ENCODE measurements around the gene HOMER2. TPM values are rescaled to one million over a fixed set of nuclear protein-coding genes. Genes with fewer than 3 reads are reported as not detected.
"Not testable (repeated sequence)": the region's sequence is repeated elsewhere in the genome, so short reads cannot be mapped to it uniquely, and the experiment has no call there.

HOMER2 gene
- total and polyA plus RNA-seq, 2 of the 13 experiments (the other 11 are each of a cell fraction or from before 2014, with no cell fraction given): 12.9 to 14.1 TPM

- no peak for TF ChIP-seq IRF9 (CRISPR knock-in tag; IDR thresholded peaks at IDR 0.05; ENCODE audit: borderline replicate concordance)
- TF ChIP-seq ZFY (CRISPR knock-in tag; IDR thresholded peaks at IDR 0.05): peak; percentile 44
- no peak for TF ChIP-seq DMAP1 (CRISPR knock-in tag; IDR thresholded peaks at IDR 0.05)
- TF ChIP-seq CREB1 (IDR thresholded peaks at IDR 0.05): no peak
- TF ChIP-seq CREB1 (CRISPR knock-in tag; IDR thresholded peaks at IDR 0.05): no peak
- TF ChIP-seq ZNF121 (CRISPR knock-in tag; IDR thresholded peaks at IDR 0.05): no peak
- TF ChIP-seq, protein P1, sequence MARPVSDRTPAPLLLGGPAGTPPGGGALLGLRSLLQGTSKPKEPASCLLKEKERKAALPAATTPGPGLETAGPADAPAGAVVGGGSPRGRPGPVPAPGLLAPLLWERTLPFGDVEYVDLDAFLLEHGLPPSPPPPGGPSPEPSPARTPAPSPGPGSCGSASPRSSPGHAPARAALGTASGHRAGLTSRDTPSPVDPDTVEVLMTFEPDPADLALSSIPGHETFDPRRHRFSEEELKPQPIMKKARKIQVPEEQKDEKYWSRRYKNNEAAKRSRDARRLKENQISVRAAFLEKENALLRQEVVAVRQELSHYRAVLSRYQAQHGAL (CRISPR knock-in tag; IDR thresholded peaks at IDR 0.05; ENCODE audit: not compliant biosample characterization): no peak
- no peak for TF ChIP-seq TBP (CRISPR knock-in tag; IDR thresholded peaks at IDR 0.05)
- peak; percentile 65 for TF ChIP-seq ZNF800 (CRISPR knock-in tag; IDR thresholded peaks at IDR 0.05)
- TF ChIP-seq THAP11 (CRISPR knock-in tag; IDR thresholded peaks at IDR 0.05): no peak
- no peak for TF ChIP-seq SNAPC5 (CRISPR knock-in tag; IDR thresholded peaks at IDR 0.05; ENCODE audit: borderline replicate concordance)
- no peak for TF ChIP-seq ZNF703 (CRISPR knock-in tag; IDR thresholded peaks at IDR 0.05; ENCODE audit: borderline replicate concordance)
- no peak for TF ChIP-seq ZSCAN29 (CRISPR knock-in tag; conservative IDR thresholded peaks at IDR 0.05)
Measured at GRCh38 chr15:82952158-82953081, at the start of gene HOMER2 (continued).

DNA sequence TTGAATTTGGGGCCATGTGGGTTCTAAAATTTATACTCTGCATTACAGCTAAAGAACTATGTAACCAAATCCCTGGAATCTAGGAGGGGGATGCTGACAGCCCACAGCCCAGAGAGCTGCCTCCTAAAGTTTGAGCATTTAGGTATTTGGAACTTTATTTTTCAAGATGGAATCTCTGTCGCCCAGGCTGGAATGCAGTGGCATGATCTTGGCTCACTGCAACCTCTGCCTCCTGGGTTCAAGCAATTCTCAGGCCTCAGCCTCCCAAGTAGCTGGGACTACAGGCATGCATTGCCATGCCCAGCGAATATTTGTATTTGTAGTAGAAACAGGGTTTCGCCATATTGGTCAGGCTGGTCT is 48.1 kb upstream of the HOMER2 start:
- H3K79me2 ChIP-seq (ENCODE audit: insufficient read depth, low read length); in situ Hi-C loops (cut with HindIII; ENCODE audit: extremely low pct_ligation_motif_present, low pct_unique_long_range_greater_than_20kb); BruUV-seq (replicated peaks); H3K27me3 ChIP-seq (ENCODE audit: control insufficient read depth in 1 of 2, insufficient read depth in 2 of 2, low read length in 2 of 2); H3K36me3 ChIP-seq (replicated peaks in 1 of 2; ENCODE audit: control insufficient read depth in 1 of 2, insufficient read depth in 2 of 2, low read length in 2 of 2); H3K9me3 ChIP-seq (ENCODE audit: low read length); ATAC-seq; H3K4me3 ChIP-seq (replicated peaks in 1 of 3; ENCODE audit: insufficient read depth in 1 of 3, low read depth in 2 of 3, low read length in 3 of 3); H3K4me2 ChIP-seq (ENCODE audit: low read depth, low read length); H3K9ac ChIP-seq (ENCODE audit: insufficient read depth, low read depth, low read length); FAIRE-seq; H3K4me1 ChIP-seq (ENCODE audit: insufficient read depth, low read length); H4K20me1 ChIP-seq (ENCODE audit: insufficient read depth, low read length); DNase-seq (ENCODE audit: low spot score); H2AFZ ChIP-seq (ENCODE audit: low read length); H3K27ac ChIP-seq (ENCODE audit: extremely low read length, insufficient read depth, low read length): not testable (repeated sequence)
- ChIA-PET CTCF (ENCODE audit: low intra/inter-chr PET ratio, low total read pairs) (interaction anchor here (1.9 kb wide), 1 partner anchor 151 kb away, joined by 17 read pairs; no protein-coding TSS in a partner anchor), POLR2A (interaction anchor here (1.2 kb wide), 1 partner anchor 10 kb away, joined by 4 read pairs; the partner anchor contains the start of gene C15orf40)
- WGBS (ENCODE audit: low lambda C conversion rate): 100% methylated on average over 3 of the region's 3 CpGs
- intact Hi-C loops (cut with micrococcal nuclease; ENCODE audit: unreplicated experiment): loop anchor here (1.0 to 2.0 kb wide), 3 partner anchors 150 to 470 kb away; partner anchors contain the start of gene RPS17
